EH (cell line): ENCODE data around the gene MFSD11.
"Not testable (repeated sequence)": the region's sequence is repeated elsewhere in the genome, so short reads cannot be mapped to it uniquely, and the experiment has no call there.

ENCODE experiments used
- DNase-seq: peaks from one replicate; pipeline ENCODE4 v3.0.0-alpha.2; 2015; ENCODE audit warnings: low read depth

Gene MFSD11

DNA sequence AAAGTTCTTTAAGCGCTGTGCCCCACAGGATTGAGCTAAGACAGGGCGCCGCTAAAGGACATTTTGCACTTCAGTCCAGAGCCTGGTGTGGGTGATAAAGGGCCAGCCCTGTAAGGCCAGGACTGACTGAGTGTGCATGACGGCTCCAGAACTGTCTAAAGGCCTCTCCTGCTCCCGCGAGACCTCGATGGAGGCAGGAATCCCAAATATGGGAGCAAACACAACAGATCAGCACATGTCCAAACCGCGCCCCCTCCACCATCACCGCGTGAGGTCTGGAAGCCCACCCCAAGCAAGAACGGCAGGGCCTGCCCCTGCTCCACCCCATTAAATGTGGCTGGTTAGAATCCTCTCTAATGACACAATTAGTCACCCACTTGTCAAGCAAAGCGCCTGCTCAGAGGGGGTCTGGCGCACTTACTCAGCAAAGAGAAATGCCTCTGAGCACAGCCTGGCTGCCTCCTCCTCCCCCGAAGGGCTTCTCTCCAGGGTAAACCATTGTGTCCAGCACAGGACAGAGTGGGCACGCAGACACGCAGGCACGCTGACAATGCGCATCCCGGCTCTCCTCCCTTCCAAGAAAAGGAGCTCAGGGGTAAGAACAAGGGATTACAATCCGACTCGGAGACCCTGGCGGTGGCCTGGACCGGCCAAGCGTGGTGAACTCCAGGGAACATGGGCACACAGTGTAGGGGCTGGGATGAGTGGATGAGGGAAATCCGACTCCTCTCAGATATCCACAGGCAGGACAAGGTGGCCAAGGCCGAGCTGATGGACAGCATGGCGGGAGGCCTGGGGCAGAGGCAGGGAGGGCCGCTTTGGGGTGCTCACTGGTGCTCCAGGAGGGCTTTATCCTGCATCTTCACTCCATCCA, 28.6 kb upstream of the MFSD11 start:
- DNase-seq = peak; percentile 100

DNA sequence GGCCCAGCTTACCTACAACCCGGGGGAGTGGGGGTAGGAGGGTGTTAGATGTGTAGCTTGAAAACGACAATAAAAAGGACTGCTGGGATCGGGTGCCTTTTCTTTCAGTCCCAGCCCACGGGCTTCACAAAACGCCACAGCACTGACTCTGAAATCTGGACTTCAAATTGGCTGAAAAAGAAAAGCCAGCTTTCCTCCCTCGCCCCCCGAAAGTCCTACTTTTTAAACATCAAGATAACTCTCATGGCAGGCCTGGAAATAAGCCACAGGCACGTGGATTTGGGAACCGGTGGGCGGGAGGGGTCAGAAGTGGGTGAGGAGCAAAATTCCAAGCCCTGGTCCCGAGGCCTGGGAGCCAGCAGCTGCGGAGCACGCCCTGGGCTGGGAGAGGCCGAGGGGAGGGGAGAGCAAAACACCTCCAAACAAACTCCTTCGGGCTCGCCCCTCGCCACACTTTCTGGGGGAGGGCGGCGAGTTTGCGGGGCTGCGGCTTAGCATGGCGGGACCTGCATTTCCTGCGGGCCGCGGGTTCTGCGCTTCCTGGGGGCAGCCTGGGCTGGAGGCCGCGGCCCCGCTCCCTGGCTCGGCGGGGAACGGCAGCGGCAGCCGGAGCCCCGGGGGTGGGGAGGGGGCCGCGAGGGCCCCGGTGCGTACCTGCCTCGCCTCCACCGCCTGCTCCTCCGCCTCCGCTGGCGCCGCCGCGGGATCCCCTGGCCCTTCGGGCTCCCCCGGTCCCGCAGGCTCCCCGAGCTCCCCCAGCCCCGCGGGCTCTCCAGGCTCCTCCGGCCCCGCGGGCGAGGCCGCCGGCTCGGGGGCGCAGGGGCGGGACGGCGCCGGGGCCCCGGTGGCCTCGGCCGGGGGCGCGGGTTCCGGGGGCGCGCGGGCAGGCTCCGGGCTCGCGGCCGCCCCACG, 27.7 kb upstream of the MFSD11 start:
- DNase-seq = peak; percentile 53

DNA sequence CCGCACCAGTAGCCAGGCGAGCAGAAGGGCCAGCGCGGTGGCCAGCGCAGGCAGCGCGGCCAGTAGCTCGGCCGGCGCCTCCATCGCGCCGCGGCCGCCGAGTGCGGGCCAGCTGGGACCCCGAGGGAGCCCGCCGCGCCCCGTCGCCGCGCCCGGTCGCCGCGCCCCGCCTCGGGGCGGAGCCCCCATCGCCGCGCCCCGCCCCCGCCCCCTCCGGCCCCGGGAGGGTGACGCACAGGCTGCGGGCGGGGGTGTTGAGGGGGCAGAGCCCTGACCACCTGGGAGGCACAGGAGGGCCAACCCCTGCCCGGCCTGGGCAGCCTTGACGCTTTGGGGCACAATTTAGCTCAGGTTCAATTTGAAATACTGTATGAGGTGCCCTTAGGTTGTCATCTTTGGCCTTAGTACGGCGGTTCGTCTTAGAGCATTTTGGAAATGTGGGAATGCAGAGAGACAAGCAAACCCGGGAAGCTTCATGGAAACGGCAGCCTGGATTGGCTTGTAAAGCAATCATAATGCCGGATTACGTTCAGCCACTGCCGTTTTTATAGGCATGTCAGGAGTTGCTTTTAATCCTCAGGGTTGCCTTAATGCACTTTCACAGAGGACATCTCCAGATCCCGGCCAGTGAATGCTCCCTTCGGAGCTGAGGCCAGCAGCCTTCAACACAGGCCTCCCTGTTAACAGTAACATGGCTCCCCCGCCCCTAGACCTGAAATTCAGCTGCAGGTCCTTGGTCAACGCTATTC, 26.9 kb upstream of the MFSD11 start, which contains the start of gene MXRA7:
TSS of gene MXRA7 (minus strand) at position 103 of the 749 bp plus-strand sequence. CDS start at position 84, 19 bp downstream.
- DNase-seq = peak; percentile 78

DNA sequence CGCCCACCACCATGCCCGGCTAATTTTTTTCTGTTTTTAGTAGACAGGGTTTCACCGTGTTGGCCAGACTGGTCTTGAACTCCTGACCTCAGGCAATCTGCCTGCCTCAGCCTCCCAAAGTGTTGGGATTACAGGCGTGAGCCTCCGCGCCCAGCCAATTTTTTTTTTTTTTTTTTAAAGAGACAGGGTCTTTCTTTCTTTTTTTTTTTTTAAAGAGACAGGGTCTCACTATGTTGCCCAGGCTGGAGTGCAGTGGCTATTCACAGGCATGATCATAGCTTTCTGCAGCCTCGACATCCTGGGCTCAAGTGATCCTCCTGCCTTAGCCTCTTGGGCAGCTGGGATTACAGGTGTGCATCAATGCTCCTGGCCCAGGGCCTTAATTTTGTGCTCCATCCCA, 25.6 kb upstream of the MFSD11 start:
- DNase-seq = not testable (repeated sequence)

DNA sequence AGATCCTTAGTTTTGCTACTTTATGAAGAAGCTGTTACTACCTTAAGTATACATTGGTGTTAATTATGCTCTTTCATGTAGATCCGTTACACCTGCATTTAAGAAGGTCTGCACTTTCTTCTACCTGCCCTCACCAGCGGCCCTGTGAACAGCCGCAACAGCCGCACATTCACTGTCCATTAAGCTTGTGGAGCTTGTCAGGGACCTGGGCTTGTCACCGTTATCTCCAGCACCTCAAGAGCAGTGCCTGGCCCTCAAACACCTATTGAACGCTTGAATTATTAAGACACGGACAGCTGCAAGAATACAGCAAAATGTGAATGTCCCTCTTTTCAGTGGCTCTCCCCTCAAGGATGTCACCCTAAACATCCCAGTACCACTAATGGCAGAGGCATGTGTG, 24.2 kb upstream of the MFSD11 start:
- no peak for DNase-seq

DNA sequence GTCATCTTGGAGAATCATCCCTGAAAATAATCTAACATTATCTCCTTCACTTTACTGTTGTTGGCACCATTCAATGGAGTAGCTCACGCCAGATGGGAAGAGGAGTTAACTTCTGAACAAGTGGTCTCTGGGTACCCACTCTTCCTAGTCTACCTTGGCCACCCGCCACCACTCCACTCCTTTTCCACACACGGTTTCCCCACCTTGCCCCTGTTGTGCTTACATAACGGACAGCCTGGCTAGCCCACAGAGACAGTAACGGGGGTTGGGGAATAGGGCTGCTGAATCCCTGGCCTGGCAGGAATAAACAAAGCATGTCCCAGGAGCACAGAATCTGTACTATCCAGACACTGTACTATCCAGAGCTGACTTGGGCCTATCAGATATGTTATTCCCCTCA, 23.6 kb upstream of the MFSD11 start:
- DNase-seq = no peak

DNA sequence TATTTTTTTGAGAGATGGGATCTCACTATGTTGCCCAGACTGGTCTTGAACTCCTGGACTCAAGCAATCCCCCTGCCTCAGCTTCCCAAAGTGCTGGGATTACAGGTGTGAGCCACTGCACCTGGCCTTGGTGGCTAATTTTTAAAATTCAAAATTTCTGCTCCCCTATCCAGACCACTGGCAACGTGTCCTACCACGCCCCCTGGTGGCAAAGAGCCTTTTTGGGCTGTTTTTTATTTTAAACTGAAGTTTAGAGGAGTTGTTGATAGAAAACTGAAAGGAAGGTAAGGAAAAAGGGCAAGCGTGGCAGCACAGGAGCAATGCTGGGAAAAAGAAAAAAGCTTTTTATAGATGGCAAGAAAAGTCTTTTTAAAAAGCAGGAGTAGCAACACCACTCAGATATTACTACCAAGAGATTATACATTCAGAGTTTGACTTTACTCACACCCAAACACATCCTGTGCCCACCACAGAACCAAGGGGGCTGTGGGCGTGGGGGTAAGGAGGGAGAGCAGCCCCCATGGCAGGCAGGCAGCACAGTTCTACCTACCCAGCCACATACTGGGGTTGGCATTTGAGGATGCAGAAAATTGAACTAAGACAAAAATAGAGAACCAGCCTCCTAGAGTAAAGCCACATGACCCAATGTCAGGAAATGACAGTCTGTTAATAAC, 23.0 kb upstream of the MFSD11 start:
- DNase-seq = peak; percentile 62

DNA sequence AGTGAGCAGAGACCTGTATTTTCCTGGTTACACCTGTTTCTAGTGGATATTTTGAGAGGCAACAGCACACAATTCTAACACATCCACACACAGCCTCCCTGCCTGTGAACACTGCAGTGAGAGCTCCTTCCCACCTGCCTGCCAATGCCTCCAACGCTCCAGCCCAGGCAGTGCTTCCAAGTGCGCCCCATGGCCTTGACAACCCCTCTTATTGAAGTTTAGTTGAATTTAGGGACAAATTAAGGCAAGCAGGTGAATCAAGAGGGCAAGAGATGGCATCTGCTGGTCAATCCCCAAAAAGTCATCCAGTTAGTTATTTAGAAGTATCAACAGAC, 22.5 kb upstream of the MFSD11 start:
- DNase-seq = no peak

DNA sequence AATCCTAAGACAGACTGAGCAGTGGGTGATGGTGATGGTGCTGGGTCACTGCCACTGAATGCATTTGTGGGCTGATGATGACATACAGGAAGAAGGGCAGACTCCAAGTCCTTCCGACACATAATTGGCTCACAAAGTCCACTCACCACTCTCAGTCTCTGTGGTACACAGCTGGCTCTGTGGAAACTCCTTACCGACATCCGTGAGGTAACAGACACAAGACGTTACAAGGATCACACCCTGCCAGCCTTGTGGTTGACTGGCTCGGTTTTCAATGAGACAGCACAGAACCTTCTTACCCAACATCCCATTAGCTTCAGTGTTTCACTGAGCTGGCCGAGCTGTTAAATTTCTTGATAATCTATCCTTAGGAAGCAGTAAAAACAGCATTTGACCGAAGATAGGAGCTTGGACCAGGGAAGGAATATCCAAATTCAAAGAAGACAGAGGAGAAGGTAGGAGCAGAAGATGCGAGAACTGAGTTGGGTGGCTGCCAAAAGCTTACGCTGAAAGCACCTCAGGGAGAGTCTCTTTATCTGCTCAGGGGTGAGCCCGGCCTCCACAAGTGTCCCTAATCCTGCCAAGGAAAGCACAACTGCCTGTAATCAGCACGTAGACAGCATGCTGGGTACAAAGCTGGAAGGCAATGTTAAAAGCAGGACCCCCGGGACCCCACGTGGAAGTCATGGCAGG, 21.6 kb upstream of the MFSD11 start:
- DNase-seq = peak; percentile 98

DNA sequence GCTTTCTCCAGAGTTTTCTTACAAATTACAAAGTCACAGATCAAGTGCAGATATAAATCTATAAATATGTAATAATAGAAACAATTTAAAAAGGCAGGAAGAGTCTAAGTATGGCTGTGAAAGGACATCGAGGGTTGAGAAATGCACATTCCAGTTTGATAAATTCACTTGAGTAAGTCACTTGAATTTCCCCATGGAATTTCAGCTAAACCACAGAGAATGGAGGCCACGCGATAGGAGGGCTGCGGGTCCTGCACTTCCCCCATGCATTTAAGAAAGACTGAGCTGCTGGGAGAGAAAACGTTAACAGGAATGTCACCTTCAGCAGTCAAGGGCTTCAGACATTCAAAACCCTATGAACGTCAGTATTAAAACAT, 21.1 kb upstream of the MFSD11 start:
- peak; percentile 95 for DNase-seq

DNA sequence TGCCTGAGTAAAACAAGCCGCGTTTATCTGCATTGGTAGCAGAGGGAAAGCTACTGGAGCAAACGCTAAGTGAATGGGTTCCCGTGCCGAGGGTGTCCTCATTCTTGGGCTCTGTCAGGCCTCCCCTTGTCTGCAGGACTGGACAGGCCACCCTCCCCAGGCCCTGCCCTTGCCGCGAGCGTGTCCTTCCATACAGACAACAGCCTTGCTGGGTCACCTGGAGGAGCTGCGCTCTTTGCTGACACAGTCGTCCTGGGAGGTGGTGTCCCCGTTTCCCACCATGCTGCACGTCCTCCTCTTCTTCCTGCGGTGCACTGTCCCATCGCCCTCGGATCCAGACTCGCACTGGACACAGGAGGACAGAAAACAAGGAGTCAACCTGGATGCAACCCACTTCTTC, 19.4 kb upstream of the MFSD11 start:
- no peak for DNase-seq

DNA sequence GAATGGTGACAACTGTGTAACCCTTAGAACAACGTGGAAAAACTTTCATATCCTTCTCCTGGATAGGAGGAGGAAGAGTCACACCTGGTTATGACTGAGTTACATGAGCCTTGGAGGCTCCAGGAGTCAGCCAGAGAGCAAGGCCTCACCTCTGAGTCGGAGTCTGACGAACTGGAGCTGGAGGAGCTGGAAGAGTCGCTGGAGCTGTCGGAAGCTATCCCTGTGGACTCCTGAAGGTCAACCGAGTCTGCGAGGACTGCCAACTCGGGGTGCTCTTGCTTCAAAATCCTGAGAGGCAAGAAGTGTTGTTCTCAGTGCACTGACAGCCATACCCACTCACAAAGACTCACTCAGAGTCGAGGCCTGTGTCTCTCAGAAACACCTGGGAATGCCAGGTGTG, 17.7 kb upstream of the MFSD11 start:
- no peak for DNase-seq

DNA sequence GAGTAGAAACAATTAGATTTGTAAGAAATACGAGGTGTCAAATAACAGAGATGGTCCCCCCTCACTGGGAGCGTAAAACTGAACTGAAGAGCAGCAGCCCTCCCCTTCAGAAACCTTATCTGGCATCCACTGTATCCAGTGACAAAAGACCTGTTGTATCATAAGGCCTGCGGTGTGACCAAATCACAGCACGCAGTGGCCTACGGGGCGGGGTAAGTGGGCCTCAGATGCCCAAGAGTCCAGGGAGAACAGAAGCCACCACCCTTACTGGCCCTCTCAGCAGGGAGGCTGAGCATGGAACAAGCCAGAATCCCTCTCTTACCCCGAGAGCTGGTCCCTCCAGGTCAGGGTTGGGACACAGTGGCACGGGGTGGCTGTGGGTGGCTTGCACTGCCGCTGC, 17.0 kb upstream of the MFSD11 start:
- no peak for DNase-seq

DNA sequence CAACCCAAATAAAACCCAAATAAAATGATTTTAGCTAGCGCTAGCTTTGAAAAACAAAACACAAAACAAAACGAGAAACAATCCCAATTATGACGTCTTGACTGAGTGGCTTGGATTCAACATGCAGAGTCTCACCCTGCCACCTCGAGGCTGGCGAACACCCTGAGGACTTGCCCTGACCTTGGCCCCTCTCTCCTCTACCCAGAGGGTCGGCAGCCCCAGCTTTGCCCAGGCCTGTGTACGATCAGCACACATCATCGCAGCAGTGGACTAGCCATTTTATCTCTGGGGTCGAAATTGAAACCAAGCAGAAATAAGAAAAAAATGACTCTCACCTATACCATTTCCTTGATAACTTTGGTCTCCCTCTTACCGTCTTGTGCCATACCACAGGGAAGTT, 16.5 kb upstream of the MFSD11 start:
- no peak for DNase-seq

DNA sequence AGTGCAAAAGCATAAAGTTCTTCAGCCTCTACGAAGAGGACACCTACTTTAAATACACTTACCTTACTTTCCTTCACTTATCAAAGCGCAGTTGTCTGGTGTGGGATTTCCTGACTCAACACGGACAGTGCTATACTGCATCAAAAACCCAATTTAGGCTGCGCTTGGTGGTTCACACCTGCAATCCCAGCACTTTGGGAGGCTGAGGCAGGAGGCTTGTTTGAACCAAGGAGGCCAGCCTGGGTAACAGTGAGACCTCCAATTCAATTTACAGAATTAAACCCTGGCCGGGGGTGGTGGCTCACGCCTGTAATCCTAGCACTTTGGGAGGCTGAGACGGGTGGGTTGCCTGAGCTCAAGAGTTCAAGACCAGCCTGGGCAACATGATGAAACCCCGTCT, 15.6 kb upstream of the MFSD11 start:
- no peak for DNase-seq

DNA sequence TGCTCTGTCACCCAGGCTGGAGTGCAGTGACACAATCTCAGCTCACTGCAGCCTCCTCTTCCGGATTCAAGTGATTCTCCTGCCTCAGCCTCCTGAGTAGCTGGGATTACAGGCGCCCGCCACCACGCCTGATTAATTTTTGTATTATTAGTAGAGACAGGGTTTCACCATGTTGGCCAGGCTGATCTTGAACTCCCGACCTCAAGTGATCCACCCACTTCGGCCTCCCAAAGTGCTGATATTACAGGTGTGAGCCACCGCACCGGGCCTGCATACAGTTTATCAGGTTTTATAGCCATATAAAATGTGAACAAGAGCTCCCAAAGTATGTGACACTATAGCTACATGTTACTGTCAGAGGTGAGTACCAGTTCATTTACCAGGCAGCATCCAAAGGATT, 14.9 kb upstream of the MFSD11 start:
- not testable (repeated sequence) for DNase-seq

DNA sequence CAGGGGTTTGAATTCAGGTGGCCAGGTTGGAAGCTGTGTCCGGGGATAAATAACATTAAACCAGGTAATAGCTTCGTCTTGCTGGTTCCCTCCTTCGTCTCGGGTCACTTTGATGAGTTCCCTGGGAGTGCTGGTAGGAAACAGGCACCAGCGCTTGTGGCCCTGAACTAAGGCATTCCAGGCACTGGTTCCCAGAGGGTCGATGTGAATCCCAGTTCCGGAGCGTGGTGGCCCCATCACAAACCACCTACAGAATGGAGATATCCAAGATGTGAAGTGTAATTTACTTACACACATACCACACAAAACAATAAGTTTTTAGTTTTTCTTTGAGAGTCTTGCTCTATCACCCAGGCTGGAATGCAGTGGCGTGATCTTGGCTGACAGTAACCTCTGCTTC, 14.1 kb upstream of the MFSD11 start:
- DNase-seq = no peak

DNA sequence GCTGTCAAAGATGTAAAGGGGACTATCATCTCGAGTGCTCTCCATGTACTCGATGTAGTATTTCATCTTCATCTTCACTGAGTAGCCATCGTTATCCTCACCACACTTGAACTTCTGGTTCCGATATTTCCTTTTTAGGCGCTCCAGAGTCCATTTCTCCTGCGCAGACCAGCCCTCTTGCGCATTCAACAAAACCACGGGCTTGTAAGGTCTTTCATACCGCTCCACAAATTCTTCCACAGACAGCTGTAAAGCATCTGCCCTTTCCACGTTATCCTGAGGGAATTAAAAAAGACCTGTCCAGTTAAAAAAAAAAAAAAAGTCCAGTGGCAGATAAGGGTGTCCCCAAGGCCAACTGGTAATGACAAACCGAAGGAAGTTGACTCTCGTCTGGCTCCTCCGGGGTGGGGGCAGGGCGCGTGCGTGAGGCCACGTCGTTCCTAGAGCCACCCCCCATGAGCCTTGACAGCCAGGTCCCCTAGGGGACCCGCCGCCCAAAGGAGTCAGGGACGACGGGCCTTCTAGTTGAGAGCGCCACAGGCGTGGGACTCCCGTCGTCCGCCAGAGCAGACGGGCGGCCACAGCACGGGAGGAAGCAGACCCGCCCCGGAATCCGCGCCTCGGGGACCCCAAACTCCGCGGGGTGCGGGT, 12.2 kb upstream of the MFSD11 start:
- peak; percentile 67 for DNase-seq

DNA sequence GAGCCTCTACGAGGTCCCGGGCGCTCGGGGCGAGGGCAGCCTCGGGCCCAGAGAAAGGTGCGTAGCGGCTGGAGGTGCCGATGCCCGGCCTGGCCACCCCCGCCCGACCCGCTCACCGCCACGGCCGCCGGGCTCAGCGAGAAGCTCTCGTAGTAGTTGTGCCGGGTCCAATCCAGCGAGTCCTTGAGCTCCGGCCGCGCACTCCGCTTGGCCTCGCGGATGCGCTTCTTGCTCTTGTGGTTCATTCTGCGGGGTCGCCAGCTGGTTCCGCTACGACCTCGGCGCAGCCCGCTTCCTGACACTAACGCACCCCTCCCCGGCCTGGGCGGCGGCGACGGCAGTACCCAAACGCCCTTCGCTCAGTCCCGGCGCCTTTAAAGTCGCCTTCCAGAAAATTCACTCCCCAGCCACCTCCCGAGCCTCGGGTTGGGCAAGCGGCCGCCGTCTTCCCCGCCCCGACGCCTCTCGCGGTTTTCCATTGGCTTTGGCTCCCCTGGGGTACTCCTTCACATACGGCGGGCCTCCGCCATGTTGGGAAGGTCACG, 11.6 kb upstream of the MFSD11 start, which contains the start of gene JMJD6:
TSS of gene JMJD6 (minus strand) at position 376 of the 545 bp plus-strand sequence. CDS start at position 245, 131 bp downstream.
- DNase-seq = peak; percentile 97
